GM12874 (cell line): Measurements from ENCODE around the gene CTNNBIP1.
A peak's percentile ranks its signal among the peaks of the same experiment; 100 is the strongest.

Experiments
- CTCF ChIP-seq: IDR thresholded peaks from 2 replicates; pipeline ENCODE4 v1.5.1; 2011; ENCODE audit warnings: low read depth, mild to moderate bottlenecking, control low read depth, low read length, moderate library complexity; ENCODE audit not compliant: insufficient read depth

Gene CTNNBIP1

GRCh38 chr1:9838946-9839345 lies 71.1 kb downstream of the CTNNBIP1 start:
- no peak for TF ChIP-seq CTCF

- no peak for TF ChIP-seq CTCF
Observed at GRCh38 chr1:9836632-9836960, 73.5 kb downstream of the CTNNBIP1 start.

- TF ChIP-seq CTCF = no peak
Observed at GRCh38 chr1:9835758-9836631, 74.1 kb downstream of the CTNNBIP1 start.

DNA sequence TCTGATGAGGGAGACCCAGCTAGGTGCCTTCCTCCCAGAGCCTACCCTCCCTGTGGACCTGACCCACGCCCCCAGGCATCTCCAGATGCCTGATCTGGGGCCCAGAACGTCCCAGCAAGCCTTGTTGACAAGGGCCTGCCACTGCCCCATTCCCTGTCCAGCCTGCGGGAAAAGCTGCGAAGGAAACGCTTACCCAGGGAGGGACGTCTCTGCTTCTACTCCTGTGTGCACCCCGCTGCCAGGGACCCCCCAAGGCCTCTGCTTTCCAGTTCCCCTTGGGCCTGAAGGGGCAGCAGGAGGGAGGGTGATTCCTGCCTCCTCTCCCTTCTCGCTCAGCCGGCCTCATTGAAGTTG lies 74.7 kb downstream of the CTNNBIP1 start:
- no peak for TF ChIP-seq CTCF

GRCh38 chr1:9833632-9834031 lies 76.4 kb downstream of the CTNNBIP1 start:
- no peak for TF ChIP-seq CTCF

DNA sequence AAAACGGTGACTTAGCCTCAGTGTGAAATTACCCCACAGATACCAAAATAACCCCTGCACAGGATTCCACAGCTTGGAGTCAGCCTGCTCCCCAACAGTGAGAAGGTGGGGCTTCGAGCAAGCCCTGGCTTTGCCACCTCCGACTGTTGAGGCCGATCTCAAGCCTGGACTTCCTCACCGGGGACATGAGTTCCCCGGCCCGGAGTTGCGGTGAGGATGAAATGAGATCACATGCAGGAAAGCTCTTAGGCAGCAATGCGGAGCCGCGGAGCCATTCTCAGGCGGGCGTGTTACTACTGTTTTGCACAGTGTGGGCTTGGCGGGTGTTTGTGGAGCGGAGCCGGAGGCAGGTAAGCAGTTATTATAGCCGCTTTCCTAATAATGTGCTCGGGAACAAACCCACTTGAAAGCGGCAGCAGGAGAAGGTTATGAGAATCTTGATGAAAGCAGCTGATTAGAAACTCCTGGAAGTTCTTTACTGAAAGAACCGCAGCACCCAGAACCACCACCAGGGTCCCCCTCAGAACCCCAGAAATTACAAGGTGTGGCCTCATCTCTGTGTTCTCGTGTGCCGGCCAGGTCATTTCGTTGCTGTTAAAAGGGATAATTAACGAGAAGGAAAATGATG lies 82.4 kb downstream of the CTNNBIP1 start:
- TF ChIP-seq CTCF = peak; percentile 52; the same call in 1 of the 2 replicates

- TF ChIP-seq CTCF = no peak
Observed at GRCh38 chr1:9826616-9827015, 83.5 kb downstream of the CTNNBIP1 start.
